Mesenchymal stem cell (in vitro differentiated cells and primary cell): ENCODE results near the gene CHCHD6.

ENCODE experiments used
- DNase-seq: peaks from one replicate; pipeline ENCODE4 v3.0.0-alpha.2; 2013
- H2AFZ ChIP-seq: one replicate; pipeline ENCODE4 v1.6.1; 2013; ENCODE audit warnings: low read depth, mild to moderate bottlenecking, control low read depth, inconsistent platforms, low read length, moderate library complexity
- H2AK5ac ChIP-seq: 2 replicates; pipeline ENCODE4 v1.6.1; 2013; ENCODE audit warnings: low read length, moderate library complexity, mild to moderate bottlenecking, inconsistent platforms; ENCODE audit not compliant: severe bottlenecking
- H2BK120ac ChIP-seq: one replicate; pipeline ENCODE4 v1.6.1; 2013; ENCODE audit warnings: low read depth, mild to moderate bottlenecking, inconsistent platforms, low read length, moderate library complexity
- H2BK12ac ChIP-seq, 2 experiments: one replicate each; pipeline ENCODE4 v1.6.1; 2013; ENCODE audit warnings: inconsistent platforms in 2 of 2, low read length in 2 of 2, mild to moderate bottlenecking in 2 of 2, moderate library complexity in 2 of 2, control low read depth in 1 of 2
- H2BK15ac ChIP-seq: one replicate; pipeline ENCODE4 v1.6.1; 2013; ENCODE audit warnings: mild to moderate bottlenecking, low read depth, inconsistent platforms; ENCODE audit not compliant: poor library complexity, severe bottlenecking
- H2BK5ac ChIP-seq: 2 replicates; pipeline ENCODE4 v1.6.1; 2013; ENCODE audit warnings: low read depth, mild to moderate bottlenecking, low read length, control low read depth, inconsistent platforms; ENCODE audit not compliant: poor library complexity, severe bottlenecking
- H3K14ac ChIP-seq, 2 experiments: one replicate each; pipeline ENCODE4 v1.6.1; 2013; ENCODE audit warnings: inconsistent platforms in 2 of 2, low read length in 2 of 2, control low read depth in 1 of 2, mild to moderate bottlenecking in 1 of 2, moderate library complexity in 1 of 2
- H3K18ac ChIP-seq, 2 experiments: one replicate each; pipeline ENCODE4 v1.6.1; 2013; ENCODE audit warnings: inconsistent platforms in 2 of 2, low read length in 2 of 2, control low read depth in 1 of 2, low read depth in 1 of 2, mild to moderate bottlenecking in 1 of 2
- H3K23ac ChIP-seq, 2 experiments: one replicate each; pipeline ENCODE4 v1.6.1; 2013; ENCODE audit warnings: inconsistent platforms in 2 of 2, low read length in 2 of 2, mild to moderate bottlenecking in 2 of 2, moderate library complexity in 2 of 2, control low read depth in 1 of 2
- H3K27ac ChIP-seq: 2 replicates; pipeline ENCODE4 v1.5.1; 2013; ENCODE audit warnings: mild to moderate bottlenecking, moderate library complexity, low read length, control low read depth, inconsistent platforms; ENCODE audit not compliant: poor library complexity, severe bottlenecking
- H3K27me3 ChIP-seq, 2 experiments: 2 replicates each; pipeline versions ENCODE4 v1.6.1 to v1.7.0; 2013; ENCODE audit warnings: low read length in 2 of 2, mild to moderate bottlenecking in 2 of 2, moderate library complexity in 2 of 2, control low read depth in 1 of 2, inconsistent platforms in 1 of 2; ENCODE audit not compliant: control insufficient read depth in 1 of 2, insufficient read depth in 1 of 2
- H3K36me3 ChIP-seq, 2 experiments: 2 replicates each; pipeline versions ENCODE4 v1.6.1 to v1.7.0; 2013; ENCODE audit warnings: low read length in 2 of 2, control low read depth in 1 of 2, inconsistent platforms in 1 of 2, low read depth in 1 of 2, mild to moderate bottlenecking in 1 of 2; ENCODE audit not compliant: insufficient read depth in 2 of 2, control insufficient read depth in 1 of 2
- H3K4ac ChIP-seq, 2 experiments: one replicate each; pipeline ENCODE4 v1.6.1; 2013; ENCODE audit warnings: inconsistent platforms in 2 of 2, low read length in 2 of 2, mild to moderate bottlenecking in 2 of 2, moderate library complexity in 2 of 2, control low read depth in 1 of 2, low read depth in 1 of 2
- H3K4me1 ChIP-seq: 2 replicates; pipeline ENCODE4 v1.6.1; 2013; ENCODE audit warnings: low read depth, low read length, control low read depth; ENCODE audit not compliant: control insufficient read depth, insufficient read depth
- H3K4me2 ChIP-seq: 2 replicates; pipeline ENCODE4 v1.6.1; 2013; ENCODE audit warnings: low read length, mild to moderate bottlenecking, inconsistent platforms; ENCODE audit not compliant: poor library complexity, severe bottlenecking
- H3K4me3 ChIP-seq, 2 experiments: 2 replicates each; pipeline versions ENCODE4 v1.5.1 to v1.7.0; 2013; ENCODE audit warnings: low read length in 2 of 2, mild to moderate bottlenecking in 2 of 2, control low read depth in 1 of 2, low read depth in 1 of 2; ENCODE audit not compliant: insufficient read depth in 1 of 2
- H3K79me1 ChIP-seq: replicated peaks from 2 replicates; pipeline ENCODE4 v1.6.1; 2013; ENCODE audit warnings: mild to moderate bottlenecking, control low read depth, low read length, inconsistent platforms; ENCODE audit not compliant: poor library complexity, severe bottlenecking
- H3K9ac ChIP-seq: 2 replicates; pipeline ENCODE4 v1.7.0; 2013; ENCODE audit warnings: mild to moderate bottlenecking, low read length, moderate library complexity
- H3K9me3 ChIP-seq: 2 replicates; pipeline ENCODE4 v1.7.0; 2013; ENCODE audit warnings: mild to moderate bottlenecking, low read length; ENCODE audit not compliant: control insufficient read depth
- H4K8ac ChIP-seq: one replicate; pipeline ENCODE4 v1.6.1; 2013; ENCODE audit warnings: inconsistent platforms, mild to moderate bottlenecking, low read length, moderate library complexity
- H4K91ac ChIP-seq: one replicate; pipeline ENCODE4 v1.6.1; 2013; ENCODE audit warnings: mild to moderate bottlenecking, low read length, inconsistent platforms
- WGBS: methylation state at CpG from one replicate; pipeline ENCODE4 v1.1.7; 2013; ENCODE audit warnings: mixed read lengths; 5-methylcytosine and 5-hydroxymethylcytosine counted together

CHCHD6 gene

DNA sequence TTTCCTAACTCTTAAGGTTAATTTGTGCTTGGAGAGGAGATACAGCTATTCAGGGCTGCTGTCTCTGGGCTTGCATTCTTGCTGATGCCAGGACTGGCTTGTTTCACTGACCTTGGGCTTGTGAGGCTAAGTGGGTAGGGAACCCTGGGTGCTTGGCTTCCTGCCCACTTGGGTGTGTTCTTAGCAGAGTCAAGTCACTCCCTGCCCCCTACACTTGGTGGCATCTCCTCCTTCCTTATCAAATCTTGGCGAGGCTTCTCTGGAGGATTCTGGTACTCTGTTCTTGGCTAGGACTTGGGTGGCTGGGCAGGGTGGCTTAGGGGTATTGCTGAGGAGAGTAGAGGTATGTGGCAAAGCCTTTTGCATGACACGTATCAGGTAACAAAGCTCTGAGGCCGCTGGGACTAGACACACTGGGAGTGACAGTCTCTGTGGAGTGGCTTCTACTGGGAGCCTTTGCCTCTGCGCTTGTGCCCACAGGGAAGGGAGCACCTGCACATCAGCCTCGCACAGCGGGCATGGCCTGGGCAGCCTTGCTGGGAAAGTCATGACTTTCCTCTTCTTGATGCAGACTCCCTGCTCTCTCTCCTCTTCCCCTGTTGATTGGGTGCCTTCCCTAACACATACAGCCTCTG is 41.8 kb downstream of the CHCHD6 start:
- Histone ChIP-seq H2AK5ac (no peak overlapping the region), H3K23ac (no peak overlapping the region), H3K18ac (no peak overlapping the region), H4K8ac (no peak overlapping the region), H2AFZ (no peak overlapping the region), H4K91ac (peak overlapping the region; percentile 27), H2BK120ac (no peak overlapping the region), H3K36me3 (peaks cover 4 to 8% of the 10 kb centered on the region in 2 experiments), H2BK15ac (no peak overlapping the region), H3K27me3 (no peaks in the 10 kb centered on the region), H2BK12ac (no peak overlapping the region), H3K4me1 (peaks cover 14% of the 10 kb centered on the region), H3K4ac (no peak overlapping the region), H3K9me3 (no peaks in the 10 kb centered on the region), H3K4me2 (no peak overlapping the region), H3K9ac (no peak overlapping the region), H3K27ac (no peak overlapping the region), H3K79me1 (peaks cover 14% of the 10 kb centered on the region), H2BK5ac (no peak overlapping the region), H3K14ac (no peak overlapping the region), H3K4me3 (no peak overlapping the region)
- WGBS, result 98% methylated on average over 6 of the region's 6 CpGs
- DNase-seq, result no peak

DNA sequence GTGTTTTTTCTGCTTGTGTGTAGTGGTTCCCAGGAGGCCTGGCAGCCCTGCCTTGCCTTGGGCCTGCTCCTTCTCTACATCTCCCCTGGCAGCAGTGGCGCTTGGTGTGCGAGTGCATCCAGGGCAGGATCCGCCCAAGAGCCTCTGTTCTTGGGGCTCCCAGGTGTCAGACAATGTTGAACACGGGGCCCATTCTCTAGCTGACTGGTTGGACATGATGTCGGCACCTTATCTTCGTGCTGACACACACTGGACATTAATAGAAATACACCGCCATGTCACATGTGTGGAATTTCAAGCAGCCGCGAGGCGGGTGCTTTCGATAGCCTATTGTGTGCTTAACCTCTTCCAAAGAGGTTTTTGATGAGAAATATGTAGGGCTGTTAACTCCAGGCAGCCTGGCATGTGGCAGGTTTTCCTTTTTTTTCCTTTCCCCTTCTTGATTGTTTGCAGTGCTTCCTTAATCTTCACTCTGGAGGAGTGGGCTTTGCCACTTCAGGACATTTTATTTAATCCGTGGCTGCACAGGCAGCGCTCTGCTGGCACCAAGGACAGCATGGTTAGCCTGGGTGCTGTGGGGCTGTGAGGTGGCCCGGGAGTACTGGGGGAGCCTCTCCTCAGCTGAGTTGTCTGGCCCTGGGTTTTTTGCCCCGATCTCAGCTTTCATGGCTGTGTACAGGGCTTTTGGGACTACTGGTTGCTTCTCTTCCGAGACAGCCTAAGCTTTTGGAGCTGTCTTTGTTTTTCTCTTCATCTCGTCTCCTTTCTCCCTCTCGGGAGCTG is 42.5 kb downstream of the CHCHD6 start:
- H3K27me3 ChIP-seq, result no peaks in the 10 kb centered on the region
- H3K14ac ChIP-seq, result no peak overlapping the region
- peak; percentile 48 for DNase-seq
- H2AFZ ChIP-seq, result no peak overlapping the region
- no peak overlapping the region for H3K4me2 ChIP-seq
- no peak overlapping the region for H2BK5ac ChIP-seq
- H3K79me1 ChIP-seq, result peaks cover 14% of the 10 kb centered on the region
- H3K23ac ChIP-seq, result no peak overlapping the region
- H3K18ac ChIP-seq, result no peak overlapping the region
- H3K27ac ChIP-seq, result no peak overlapping the region
- 78% methylated on average over 18 of the region's 18 CpGs for WGBS
- no peak overlapping the region for H2AK5ac ChIP-seq
- H4K8ac ChIP-seq, result no peak overlapping the region
- H4K91ac ChIP-seq, result no peak overlapping the region
- no peaks in the 10 kb centered on the region for H3K9me3 ChIP-seq
- peaks cover 14% of the 10 kb centered on the region for H3K4me1 ChIP-seq
- H2BK12ac ChIP-seq, result peak overlapping the region in 1 of 2 experiments; percentile 15
- peaks cover 3 to 5% of the 10 kb centered on the region in 2 experiments for H3K36me3 ChIP-seq
- H2BK15ac ChIP-seq, result no peak overlapping the region
- no peak overlapping the region for H3K9ac ChIP-seq
- H2BK120ac ChIP-seq, result no peak overlapping the region
- no peak overlapping the region for H3K4ac ChIP-seq
- no peak overlapping the region for H3K4me3 ChIP-seq

DNA sequence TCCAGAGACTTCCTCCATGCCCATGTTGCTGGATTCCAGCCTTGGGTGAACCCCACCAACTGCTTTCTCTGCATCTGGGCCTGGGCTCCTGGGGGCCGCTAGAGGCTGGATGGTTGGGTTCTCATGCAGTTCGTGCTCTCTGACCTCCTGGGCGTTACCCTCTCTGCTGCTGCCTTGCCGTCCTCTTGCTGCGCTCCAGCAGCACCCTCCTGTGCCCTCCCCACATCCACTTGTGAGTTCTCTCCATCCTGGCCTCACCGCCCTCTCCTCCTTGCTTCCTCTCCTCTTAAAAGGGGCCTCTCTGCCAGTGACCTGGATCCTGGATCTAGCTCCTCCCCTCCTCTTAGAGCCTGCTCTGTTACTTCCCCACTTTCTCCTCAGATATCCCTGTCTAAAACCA is 43.7 kb downstream of the CHCHD6 start:
- no peak overlapping the region for H2BK12ac ChIP-seq
- no peak overlapping the region for H4K91ac ChIP-seq
- H2AK5ac ChIP-seq, result no peak overlapping the region
- no peak overlapping the region for H2BK5ac ChIP-seq
- DNase-seq, result no peak
- H3K27ac ChIP-seq, result no peak overlapping the region
- H3K9me3 ChIP-seq, result no peaks in the 10 kb centered on the region
- no peaks in the 10 kb centered on the region for H3K27me3 ChIP-seq
- no peak overlapping the region for H3K23ac ChIP-seq
- WGBS, result 89% methylated on average over 6 of the region's 6 CpGs
- no peak overlapping the region for H3K9ac ChIP-seq
- no peak overlapping the region for H2AFZ ChIP-seq
- no peak overlapping the region for H3K18ac ChIP-seq
- no peak overlapping the region for H3K4ac ChIP-seq
- peaks cover 20% of the 10 kb centered on the region for H3K4me1 ChIP-seq
- no peak overlapping the region for H2BK120ac ChIP-seq
- H3K79me1 ChIP-seq, result peaks cover 18% of the 10 kb centered on the region
- no peak overlapping the region for H4K8ac ChIP-seq
- no peak overlapping the region for H3K14ac ChIP-seq
- no peak overlapping the region for H3K4me2 ChIP-seq
- H3K4me3 ChIP-seq, result no peak overlapping the region
- H3K36me3 ChIP-seq, result peaks cover 0 to 5% of the 10 kb centered on the region in 2 experiments
- H2BK15ac ChIP-seq, result no peak overlapping the region

DNA sequence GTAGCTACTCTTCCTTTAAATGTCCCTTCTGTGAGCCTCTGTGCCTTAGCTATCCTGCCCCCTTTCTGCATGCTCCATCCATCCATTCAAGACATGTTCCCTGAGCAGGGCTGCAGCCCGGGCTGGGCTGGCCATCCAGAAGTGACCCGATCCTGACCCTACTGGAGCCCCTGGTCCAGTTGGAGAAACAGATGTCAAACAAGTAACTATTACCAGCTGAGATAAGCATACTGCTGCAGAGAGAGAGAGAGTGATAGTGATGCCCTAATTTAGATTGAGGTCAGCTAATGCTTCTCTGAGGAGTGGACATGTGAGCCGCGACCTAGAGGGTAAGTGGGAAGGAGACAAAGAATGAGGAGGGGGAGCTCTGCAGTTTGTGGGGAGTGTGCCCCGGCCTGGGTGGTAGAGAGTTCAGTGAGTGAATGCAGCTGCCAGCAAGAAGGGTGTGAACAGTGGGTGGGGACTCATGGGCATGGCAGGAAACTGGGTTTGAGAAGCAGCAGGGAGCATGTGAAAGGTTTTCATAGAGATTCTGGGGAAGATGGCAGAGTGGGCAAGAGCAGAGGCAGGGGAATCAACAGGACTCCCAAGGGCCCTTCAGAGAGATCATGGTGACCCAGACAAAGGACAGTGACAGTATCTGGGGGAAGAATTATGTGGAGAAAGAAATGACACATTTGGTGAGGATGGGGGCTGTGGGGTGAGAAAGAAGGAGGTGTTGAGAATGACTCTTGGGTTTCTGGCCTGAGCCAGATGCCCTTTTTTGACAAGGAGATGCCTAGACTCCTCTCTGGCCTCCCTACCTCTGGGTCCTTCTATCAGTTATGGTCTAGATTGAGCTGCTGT is 44.9 kb downstream of the CHCHD6 start:
- Histone ChIP-seq H4K8ac (no peak overlapping the region), H3K27me3 (no peaks in the 10 kb centered on the region), H3K36me3 (no peaks in the 10 kb centered on the region), H3K4me1 (peaks cover 29% of the 10 kb centered on the region), H3K4me2 (no peak overlapping the region), H3K18ac (no peak overlapping the region), H3K9ac (no peak overlapping the region), H3K4me3 (no peak overlapping the region), H2AFZ (no peak overlapping the region), H3K9me3 (no peaks in the 10 kb centered on the region), H3K79me1 (peaks cover 15% of the 10 kb centered on the region), H2BK5ac (no peak overlapping the region), H3K4ac (no peak overlapping the region), H4K91ac (no peak overlapping the region), H2BK12ac (no peak overlapping the region), H2BK15ac (no peak overlapping the region), H3K27ac (no peak overlapping the region), H3K23ac (no peak overlapping the region), H2AK5ac (no peak overlapping the region), H3K14ac (no peak overlapping the region), H2BK120ac (no peak overlapping the region)
- no peak for DNase-seq
- 92% methylated on average over 5 of the region's 5 CpGs for WGBS
